HG02678 (cell line): ENCODE measurements around the gene DAAM2.

Source experiments
- ATAC-seq: cut with Tn5 transposase; IDR thresholded peaks from one replicate; pipeline ENCODE4 v1.9.1; 2021; ENCODE audit warnings: mild to moderate bottlenecking, moderate library complexity; ENCODE audit not compliant: unreplicated experiment

DAAM2 gene

DNA sequence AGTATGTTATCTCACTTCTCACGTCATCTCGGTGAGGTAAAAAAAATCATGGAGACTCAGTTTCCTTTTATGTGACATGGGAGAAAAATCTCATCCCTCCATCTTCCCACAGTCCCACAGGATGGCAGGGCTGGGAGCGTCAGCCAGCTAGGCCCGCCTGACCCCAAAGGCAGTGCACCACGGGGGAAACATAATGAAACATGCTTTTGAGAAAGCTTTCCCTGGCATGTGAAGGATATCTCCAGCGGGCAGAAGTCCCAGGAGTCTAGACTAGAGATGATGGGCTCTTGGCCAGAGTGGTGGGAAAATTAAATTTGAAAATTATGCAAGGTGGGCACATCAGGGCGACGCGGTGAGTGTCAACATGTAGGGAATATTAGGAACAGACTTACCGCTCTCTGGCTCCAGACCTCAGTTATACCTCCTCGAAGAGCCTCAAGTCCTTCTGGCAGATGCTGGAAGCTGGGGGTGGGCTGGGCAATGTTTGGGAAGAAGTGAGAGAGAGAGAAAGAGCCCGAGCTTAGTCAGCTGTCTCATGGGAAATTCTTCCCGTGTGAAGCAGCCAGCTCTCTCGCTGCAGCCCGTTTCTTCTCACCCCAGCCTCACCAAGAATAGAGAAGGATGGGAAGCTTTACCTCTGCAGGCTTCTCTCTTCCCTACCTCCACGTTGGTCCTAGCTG is 89.8 kb downstream of the DAAM2 start:
- no peak for ATAC-seq

- ATAC-seq = no peak
Measured at GRCh38 chr6:39882531-39882899, 90.3 kb downstream of the DAAM2 start.

GRCh38 chr6:39884696-39885095 is 92.5 kb downstream of the DAAM2 start:
- no peak for ATAC-seq

DNA sequence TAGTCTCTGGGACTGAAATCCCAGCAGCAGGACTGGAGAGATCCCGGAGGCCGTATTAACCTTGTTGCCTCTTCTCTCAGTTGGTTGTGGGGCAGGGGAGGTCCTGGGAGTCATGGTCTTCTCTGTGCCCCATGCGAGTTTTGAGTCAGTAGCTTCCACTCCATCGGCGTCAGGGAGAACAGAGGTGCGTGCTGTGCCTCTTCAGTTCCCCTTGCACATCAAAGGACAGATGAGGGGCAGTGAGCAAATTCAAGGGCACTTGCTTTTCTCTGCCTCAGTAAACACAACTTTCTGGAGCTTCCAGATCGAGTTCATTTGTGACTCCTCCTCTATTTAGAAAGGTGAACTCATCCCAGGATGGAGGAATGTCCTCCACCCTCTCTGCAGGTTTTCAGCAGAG is 93.5 kb downstream of the DAAM2 start:
- ATAC-seq = no peak

DNA sequence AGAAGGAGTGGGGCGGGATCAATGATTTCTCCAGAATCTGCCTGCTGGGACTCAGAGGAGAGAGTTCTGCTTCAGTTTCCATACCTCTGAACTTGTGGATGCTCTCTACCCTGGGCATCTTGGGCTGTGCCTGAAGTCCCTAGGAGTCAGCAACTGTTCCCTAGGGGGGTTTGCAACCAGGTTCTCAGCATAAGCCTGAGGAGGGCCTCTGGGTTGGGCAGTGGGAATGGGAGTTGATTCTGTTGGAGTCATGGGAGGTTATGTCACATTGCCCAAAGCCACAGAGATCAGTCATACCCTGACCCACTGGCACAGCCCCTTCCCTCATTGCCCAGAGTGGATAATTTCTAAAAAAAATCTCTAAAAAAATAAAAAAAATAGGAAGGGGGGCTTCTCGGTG is 94.7 kb downstream of the DAAM2 start:
- no peak for ATAC-seq

DNA sequence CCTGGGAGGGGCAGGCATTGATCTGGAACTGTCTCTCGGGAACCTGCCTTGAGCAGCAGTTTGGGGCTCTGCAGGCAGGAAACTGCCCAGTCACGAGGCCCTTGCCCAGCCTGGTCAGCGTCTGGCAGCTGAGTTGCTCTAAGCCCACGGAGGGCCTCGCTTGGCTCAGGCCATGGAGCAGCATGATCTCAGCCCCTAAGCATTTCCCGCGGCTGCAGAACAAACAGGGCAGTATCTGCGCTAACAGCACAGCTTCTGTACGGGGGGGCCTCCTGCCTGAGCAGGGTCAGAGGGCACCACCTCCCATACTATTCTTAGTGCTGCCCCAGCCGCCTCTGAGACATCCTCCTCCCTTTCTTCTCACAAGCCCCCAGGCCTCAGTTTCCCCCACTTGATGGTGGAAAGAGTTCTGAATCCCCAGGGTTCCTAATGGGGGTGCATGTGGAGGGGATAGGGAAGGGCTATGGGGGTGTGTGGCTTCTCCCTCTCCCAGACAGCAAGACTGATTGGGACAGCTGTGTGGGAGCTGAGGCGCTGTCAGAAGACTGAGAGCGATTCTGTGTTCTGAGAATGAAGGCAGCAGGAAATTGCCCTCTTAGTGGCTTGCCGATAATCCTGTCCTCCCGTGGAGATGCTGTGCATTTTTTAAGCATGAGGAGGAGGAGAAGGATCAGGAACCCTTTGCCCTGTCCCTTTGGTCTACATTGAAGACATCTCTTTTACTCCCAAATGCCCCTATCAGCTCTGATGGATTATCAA is 95.7 kb downstream of the DAAM2 start:
- no peak for ATAC-seq

DNA sequence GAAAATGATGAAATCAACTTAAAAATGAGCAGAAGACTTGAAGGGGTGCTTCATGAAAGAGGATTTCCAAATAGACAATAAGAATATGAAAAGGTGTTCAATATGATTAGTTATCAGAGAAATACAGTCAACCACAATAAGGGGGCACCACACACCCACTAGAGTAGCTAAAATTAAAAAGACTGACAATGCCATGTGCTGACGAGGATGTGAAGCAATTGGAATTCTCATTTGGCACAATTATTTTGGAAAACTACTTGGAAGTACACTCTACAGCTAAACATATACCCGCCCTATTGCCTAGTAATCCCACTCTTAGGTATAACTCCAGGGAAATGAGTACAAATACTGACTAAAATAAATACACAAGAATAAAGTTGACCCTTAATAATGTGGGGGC is 97.1 kb downstream of the DAAM2 start:
- ATAC-seq = no peak

DNA sequence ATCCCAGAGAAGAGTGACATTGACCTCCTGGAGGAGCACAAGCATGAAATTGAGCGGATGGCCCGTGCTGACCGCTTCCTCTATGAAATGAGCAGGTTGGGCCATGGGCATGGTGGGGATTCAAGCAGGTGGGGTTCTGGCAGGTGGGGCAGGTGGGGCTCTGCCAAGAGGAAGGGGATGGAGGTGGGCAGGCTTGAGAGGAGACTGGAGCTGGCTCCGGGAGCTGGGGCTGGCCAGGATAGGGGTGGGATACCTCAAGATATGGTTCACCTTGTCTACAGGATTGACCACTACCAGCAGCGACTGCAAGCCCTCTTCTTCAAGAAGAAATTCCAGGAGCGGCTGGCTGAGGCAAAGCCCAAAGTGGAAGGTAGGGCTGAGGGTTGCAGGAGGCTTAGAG is 99.2 kb downstream of the DAAM2 start:
- no peak for ATAC-seq

DNA sequence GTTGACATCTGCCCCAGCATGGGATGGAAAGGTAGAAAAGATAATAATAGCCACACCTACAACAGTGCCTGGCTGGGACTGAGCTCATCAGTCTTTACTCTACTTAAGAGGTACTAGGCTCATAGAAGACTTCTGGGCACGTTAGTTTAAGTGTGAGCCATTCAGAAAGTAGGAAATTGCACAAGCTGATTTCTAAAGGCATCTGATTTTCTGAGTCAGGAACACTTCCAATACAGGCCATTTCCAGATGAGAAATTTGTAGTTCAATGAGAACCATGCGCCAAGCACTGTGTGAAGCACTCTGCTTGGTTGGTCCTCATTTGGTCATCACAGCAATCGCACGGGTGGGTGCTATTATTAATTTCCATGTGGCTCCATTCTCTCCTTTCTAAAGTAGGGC is 99.8 kb downstream of the DAAM2 start:
- no peak for ATAC-seq

GRCh38 chr6:39892490-39893129 is 100.4 kb downstream of the DAAM2 start:
- no peak for ATAC-seq

DNA sequence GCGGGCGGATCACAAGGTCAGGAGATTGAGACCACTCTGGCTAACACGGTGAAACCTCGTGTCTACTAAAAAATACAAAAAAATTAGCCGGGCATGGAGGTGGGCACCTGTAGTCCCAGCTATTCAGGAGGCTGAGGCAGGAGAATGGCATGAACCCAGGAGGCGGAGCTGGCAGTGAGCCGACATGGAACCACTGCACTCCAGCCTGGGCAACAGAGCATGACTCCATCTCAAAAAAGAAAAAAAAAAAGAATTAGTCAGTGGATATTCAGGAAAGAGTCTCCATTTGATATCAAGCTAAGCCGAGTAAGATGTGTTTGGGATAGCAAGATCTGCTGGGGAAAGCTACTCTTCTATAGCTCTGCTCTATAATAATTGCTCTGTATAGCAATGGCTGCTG is 101.1 kb downstream of the DAAM2 start:
- no peak for ATAC-seq

GRCh38 chr6:39896701-39897100 is 104.5 kb downstream of the DAAM2 start:
- ATAC-seq = no peak

GRCh38 chr6:39897698-39898097 is 105.5 kb downstream of the DAAM2 start:
- ATAC-seq = no peak

GRCh38 chr6:39898625-39899024 is 106.4 kb downstream of the DAAM2 start:
- ATAC-seq = no peak

GRCh38 chr6:39899554-39900295 is 107.5 kb downstream of the DAAM2 start:
- no peak for ATAC-seq

DNA sequence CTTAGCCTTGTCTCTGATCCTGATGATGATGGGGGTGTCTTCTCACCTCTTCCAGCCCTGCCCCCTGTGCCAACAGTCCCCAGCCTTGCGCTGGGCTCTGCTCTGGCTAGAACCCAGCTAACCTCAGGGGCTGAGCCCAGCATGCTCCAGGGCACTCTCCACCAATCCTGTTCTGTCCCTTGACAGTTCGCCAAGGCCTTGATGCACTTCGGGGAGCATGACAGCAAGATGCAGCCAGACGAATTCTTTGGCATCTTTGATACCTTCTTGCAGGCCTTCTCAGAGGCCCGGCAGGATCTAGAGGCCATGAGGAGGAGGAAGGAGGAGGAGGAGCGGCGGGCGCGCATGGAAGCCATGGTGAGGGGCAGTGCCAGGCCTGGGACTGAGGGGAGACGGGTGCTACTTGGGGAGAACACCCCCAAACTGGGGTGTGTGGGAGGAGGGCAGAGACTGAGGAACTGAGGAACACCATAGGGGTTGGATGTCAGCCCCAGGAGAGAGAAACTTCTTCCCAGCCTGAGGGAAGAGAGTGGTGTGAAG is 109.0 kb downstream of the DAAM2 start:
- no peak for ATAC-seq

DNA sequence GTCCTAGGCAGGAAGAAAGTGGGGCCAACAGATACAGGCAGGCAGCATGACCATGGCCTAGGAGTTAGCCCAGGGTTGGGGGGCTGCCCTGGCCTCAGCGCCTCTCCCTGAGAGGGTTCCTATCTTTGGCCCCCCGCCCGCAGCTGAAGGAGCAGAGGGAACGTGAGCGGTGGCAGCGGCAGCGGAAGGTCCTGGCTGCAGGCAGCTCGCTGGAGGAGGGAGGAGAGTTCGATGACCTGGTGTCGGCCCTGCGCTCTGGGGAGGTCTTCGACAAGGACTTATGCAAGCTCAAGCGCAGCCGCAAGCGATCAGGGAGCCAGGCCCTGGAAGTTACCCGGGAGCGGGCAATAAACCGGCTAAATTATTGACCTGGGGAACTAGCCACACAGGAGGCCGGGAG is 109.5 kb downstream of the DAAM2 start:
- ATAC-seq = no peak

DNA sequence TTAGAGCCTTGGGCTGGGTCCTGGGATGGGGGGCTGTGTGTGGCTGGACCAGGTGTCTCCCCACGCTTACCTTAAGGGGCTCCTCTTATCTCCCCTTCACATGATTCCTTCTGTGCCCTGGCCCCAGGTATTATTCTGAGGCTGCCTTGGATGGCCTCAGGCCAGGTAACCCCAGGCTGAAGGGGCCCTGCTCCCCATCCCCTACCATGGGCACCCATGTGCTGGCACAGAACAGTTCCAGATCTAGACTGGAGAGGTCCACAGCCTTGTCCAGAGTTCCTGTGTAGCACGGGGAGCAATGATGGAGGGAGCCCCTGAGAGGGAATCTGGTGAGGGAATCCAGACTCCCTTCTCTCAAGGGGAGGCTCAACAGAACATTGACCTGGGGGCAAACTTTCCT is 110.0 kb downstream of the DAAM2 start:
- ATAC-seq = no peak

DNA sequence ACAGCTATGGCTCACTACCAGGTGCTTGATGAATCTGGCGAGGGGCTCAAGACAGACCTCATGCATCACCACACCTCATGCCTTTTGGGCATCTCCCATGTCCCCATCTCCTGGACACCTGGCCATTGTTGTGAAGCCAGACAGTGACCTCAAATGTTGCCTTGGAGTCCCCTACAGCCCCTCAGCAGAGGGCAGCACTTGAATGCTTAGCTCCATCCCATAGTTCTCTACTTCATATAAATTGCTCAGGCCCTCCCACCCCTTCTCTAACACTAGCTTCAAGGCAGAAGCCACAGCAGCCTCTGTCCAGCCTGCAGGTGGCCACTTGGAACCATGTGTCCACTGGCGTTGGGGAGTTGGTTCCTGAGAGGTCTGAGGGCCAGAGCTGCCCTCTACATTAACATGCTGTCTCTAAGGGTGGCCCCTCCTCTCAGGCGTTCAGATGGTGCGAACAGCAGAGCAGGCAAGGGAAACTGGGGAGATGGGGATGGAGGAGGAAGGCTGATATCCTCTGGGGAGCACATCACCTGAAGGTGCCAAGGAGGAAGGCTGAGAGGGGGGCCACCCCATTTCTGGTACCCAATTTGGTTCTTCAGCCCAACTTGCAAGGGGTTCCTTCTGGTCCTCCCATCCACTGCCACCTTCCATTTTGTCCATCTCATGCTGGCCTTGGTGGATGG is 110.8 kb downstream of the DAAM2 start:
- no peak for ATAC-seq

- ATAC-seq = no peak
Measured at GRCh38 chr6:39903656-39904055, 111.5 kb downstream of the DAAM2 start.
